Neural cell (in vitro differentiated cells): ENCODE data around the gene TENT4A. TPM values are rescaled to one million over a fixed set of nuclear protein-coding genes. Genes with fewer than 3 reads are reported as not detected.

ENCODE experiments used
- H2AFZ ChIP-seq: fragments of 200-600, 300-800 bp; sonication (generic), shearing (Covaris generic); 2 replicates; pipeline ENCODE4 v1.6.0; 2014; ENCODE audit warnings: low read depth, mild to moderate bottlenecking, antibody characterized with exemption, low read length, moderate library complexity
- H3F3A ChIP-seq: fragments of 200-600 bp; shearing (Covaris generic); 2 replicates; pipeline ENCODE4 v1.6.1; 2016; ENCODE audit warnings: mild to moderate bottlenecking, moderate library complexity, mixed read lengths, antibody characterized with exemption, low read length; ENCODE audit not compliant: insufficient read depth, poor library complexity, severe bottlenecking
- H3K27ac ChIP-seq: fragments of 200-600, 300-800 bp; sonication (generic), shearing (Covaris generic); 2 replicates; pipeline ENCODE4 v1.5.1; 2014; ENCODE audit warnings: mild to moderate bottlenecking, low read length, moderate library complexity
- H3K27me3 ChIP-seq: fragments of 300-800, 200-600 bp; sonication (generic), shearing (Covaris generic); 2 replicates; pipeline ENCODE4 v1.6.0; 2014; ENCODE audit warnings: mild to moderate bottlenecking, low read depth, low read length, moderate library complexity; ENCODE audit not compliant: insufficient read depth
- H3K36me3 ChIP-seq: fragments of 300-800, 200-600 bp; sonication (generic), shearing (Covaris generic); 2 replicates; pipeline ENCODE4 v1.5.1; 2014; ENCODE audit warnings: mild to moderate bottlenecking, antibody characterized with exemption, low read length, moderate library complexity; ENCODE audit not compliant: insufficient read depth
- H3K4me2 ChIP-seq: fragments of 300-800, 200-600 bp; sonication (generic), shearing (Covaris generic); 2 replicates; pipeline ENCODE4 v1.6.0; 2014; ENCODE audit warnings: mild to moderate bottlenecking, low read length
- H3K4me3 ChIP-seq: fragments of 300-800, 200-600 bp; sonication (generic), shearing (Covaris generic); 2 replicates; pipeline ENCODE4 v1.5.1; 2014; ENCODE audit warnings: mild to moderate bottlenecking, low read length, moderate library complexity
- H3K79me2 ChIP-seq: fragments of 200-600 bp; shearing (Covaris generic); replicated peaks from 2 replicates; pipeline ENCODE4 v1.6.0; 2014; ENCODE audit warnings: mild to moderate bottlenecking, low read length, moderate library complexity; ENCODE audit not compliant: insufficient read depth
- H3K9ac ChIP-seq: fragments of 300-800, 200-600 bp; sonication (generic), shearing (Covaris generic); 2 replicates; pipeline ENCODE4 v1.6.1; 2016; ENCODE audit warnings: mild to moderate bottlenecking, low read length, mixed read lengths
- H3K9me2 ChIP-seq: fragments of 200-600 bp; shearing (Covaris generic); 2 replicates; pipeline ENCODE4 v1.6.1; 2016; ENCODE audit warnings: mild to moderate bottlenecking, low read length, mixed read lengths; ENCODE audit not compliant: insufficient read depth
- H3K9me3 ChIP-seq: fragments of 200-600, 300-800 bp; sonication (generic), shearing (Covaris generic); 2 replicates; pipeline ENCODE4 v1.6.1; 2016; ENCODE audit warnings: mild to moderate bottlenecking, mixed run types, low read length, moderate library complexity, mixed read lengths
- H4K20me1 ChIP-seq: fragments of 200-600 bp; shearing (Covaris generic); 2 replicates; pipeline ENCODE4 v1.6.1; 2016; ENCODE audit warnings: mild to moderate bottlenecking, mixed run types; ENCODE audit not compliant: insufficient read depth
- CTCF ChIP-seq: fragments of 450-650 bp; IDR thresholded peaks from 2 replicates; pipeline ENCODE4 v1.5.1; 2014; ENCODE audit warnings: antibody characterized with exemption, mild to moderate bottlenecking, moderate library complexity; ENCODE audit not compliant: poor library complexity, severe bottlenecking
- EP300 ChIP-seq: fragments of 450-650 bp; conservative IDR thresholded peaks from 2 replicates; pipeline ENCODE4 v1.6.1; 2014; ENCODE audit warnings: antibody characterized with exemption, mild to moderate bottlenecking, moderate library complexity; ENCODE audit not compliant: poor library complexity, severe bottlenecking
- EZH2 ChIP-seq: fragments of 200-600, 300-800 bp; shearing (Covaris generic), sonication (generic); IDR thresholded peaks from 2 replicates; pipeline ENCODE4 v1.6.1; 2014; ENCODE audit warnings: antibody characterized with exemption, low read length, borderline replicate concordance, mild to moderate bottlenecking; ENCODE audit not compliant: insufficient read depth, poor library complexity, severe bottlenecking
- MXI1 ChIP-seq: fragments of 450-650 bp; conservative IDR thresholded peaks from 2 replicates; pipeline ENCODE4 v1.6.1; 2014; ENCODE audit warnings: antibody characterized with exemption, mild to moderate bottlenecking; ENCODE audit not compliant: poor library complexity, severe bottlenecking
- POLR2AphosphoS5 ChIP-seq: IDR thresholded peaks from 2 replicates; pipeline ENCODE4 v1.6.1; 2012
- RAD21 ChIP-seq: fragments of 450-650 bp; conservative IDR thresholded peaks from 2 replicates; pipeline ENCODE4 v1.6.1; 2014; ENCODE audit warnings: antibody characterized with exemption, mild to moderate bottlenecking, moderate library complexity
- REST ChIP-seq: IDR thresholded peaks from 2 replicates; pipeline ENCODE4 v1.6.1; 2012; ENCODE audit warnings: borderline replicate concordance
- SMC3 ChIP-seq: fragments of 450-650 bp; conservative IDR thresholded peaks from 2 replicates; pipeline ENCODE4 v1.6.1; 2014; ENCODE audit warnings: antibody characterized with exemption, mild to moderate bottlenecking, moderate library complexity; ENCODE audit not compliant: poor library complexity
- TAF1 ChIP-seq: IDR thresholded peaks from 2 replicates; pipeline ENCODE4 v1.6.1; 2012; ENCODE audit warnings: low read depth
- polyA plus RNA-seq: library from polyadenylated mRNA; depleted of rRNA; stranded (reverse); fragments of >200 nt; gene quantifications from 2 replicates; pipeline ENCODE4 v1.2.3, GENCODE V29; 2014

TENT4A gene
- polyA plus RNA-seq, 1 donor from 2014 or later: 12.1 TPM

- TF ChIP-seq EZH2: no peak
- TF ChIP-seq POLR2AphosphoS5: no peak
These were observed 42.3 kb downstream of the TENT4A start (continued) for GRCh38 chr5:6755519-6755918.

- Histone ChIP-seq H3K27ac (no peak overlapping the region), H3K79me2 (no peaks in the 10 kb centered on the region), H2AFZ (no peak overlapping the region), H3F3A (no peaks in the 10 kb centered on the region), H3K9ac (no peak overlapping the region), H3K36me3 (peaks cover 8% of the 10 kb centered on the region), H3K4me3 (no peak overlapping the region), H3K27me3 (no peaks in the 10 kb centered on the region), H3K9me3 (no peaks in the 10 kb centered on the region), H3K4me2 (no peak overlapping the region), H4K20me1 (no peaks in the 10 kb centered on the region), H3K9me2 (no peaks in the 10 kb centered on the region)
- no peak for TF ChIP-seq EP300
- no peak for TF ChIP-seq SMC3
- no peak for TF ChIP-seq EZH2
- TF ChIP-seq TAF1: no peak
- TF ChIP-seq MXI1: no peak
- no peak for TF ChIP-seq CTCF
- TF ChIP-seq RAD21: no peak
- TF ChIP-seq POLR2AphosphoS5: no peak
- no peak for TF ChIP-seq REST
These were observed 42.7 kb downstream of the TENT4A start for GRCh38 chr5:6755941-6756340.

- no peak for TF ChIP-seq CTCF
- Histone ChIP-seq H4K20me1 (no peaks in the 10 kb centered on the region), H2AFZ (no peak overlapping the region), H3K36me3 (peaks cover 2% of the 10 kb centered on the region), H3K4me2 (no peak overlapping the region), H3K27me3 (no peaks in the 10 kb centered on the region), H3K27ac (no peak overlapping the region), H3K79me2 (no peaks in the 10 kb centered on the region), H3K4me3 (no peak overlapping the region), H3F3A (no peaks in the 10 kb centered on the region), H3K9ac (no peak overlapping the region), H3K9me2 (no peaks in the 10 kb centered on the region), H3K9me3 (no peaks in the 10 kb centered on the region)
These were observed 44.3 kb downstream of the TENT4A start for GRCh38 chr5:6757414-6757969.
